ENCODE results near the gene EFNA3.

- TF ChIP-seq CTCF (IDR thresholded peaks at IDR 0.05; ENCODE audit: poor library complexity), result no peak
- no peak for TF ChIP-seq EZH2 (IDR thresholded peaks at IDR 0.05; ENCODE audit: borderline replicate concordance)
These were observed 34.8 kb upstream of the EFNA3 start for GRCh38 chr1:155043793-155044192.
